ENCODE data around the gene SLC25A29. TPM values are rescaled to one million over a fixed set of nuclear protein-coding genes. Genes with fewer than 3 reads are reported as not detected.

SLC25A29 gene
- total RNA-seq, 4 donors from 2014 or later = 92.2 to 276 (median 173) TPM

DNA sequence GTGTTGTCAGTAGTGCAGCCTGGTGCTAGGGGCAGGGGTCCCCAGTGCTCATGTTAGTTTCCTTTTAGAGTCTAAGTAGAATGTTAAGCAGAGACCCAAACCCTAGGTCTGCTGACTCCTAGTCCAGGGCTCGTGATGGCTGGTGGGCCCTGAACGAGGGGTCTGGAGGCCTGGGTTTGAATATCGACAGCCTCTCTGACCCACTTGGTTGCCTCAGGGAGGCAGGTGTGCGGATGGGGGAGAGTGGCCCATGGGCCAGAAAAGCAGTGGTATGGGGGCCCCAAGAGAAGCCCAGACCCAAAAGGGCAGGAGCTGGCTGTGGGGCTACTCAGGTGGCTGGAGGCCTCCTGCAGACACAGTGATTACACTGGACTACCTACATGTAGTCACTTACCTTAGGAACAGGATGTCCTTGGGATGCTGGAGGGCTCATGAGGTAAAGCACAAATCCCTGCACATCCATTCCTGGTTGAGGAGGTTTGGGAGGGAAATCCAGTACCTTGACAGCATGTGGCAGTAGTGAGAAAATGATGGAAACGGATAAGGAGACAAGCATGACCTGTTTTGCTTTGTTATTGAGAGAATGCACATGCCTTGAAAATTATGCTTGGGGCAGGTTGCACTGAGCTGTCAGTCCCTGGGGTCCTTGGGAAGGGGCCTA is 1.7 kb upstream of the SLC25A29 start:
- 87 to 88% methylated on average over 5 of the region's 5 CpGs for WGBS, 2 donors
- Histone ChIP-seq H3K27me3 (peaks cover 0 to 4% of the 10 kb centered on the region in 2 donors), H3K9me3 (no peaks in the 10 kb centered on the region), H3K36me3 (no peaks in the 10 kb centered on the region), H3K4me3 (peak overlapping the region in 3 of 4 donors; percentile 65 to 94 (median 79)), H3K4me1 (peaks cover 0 to 53% (median 24%) of the 10 kb centered on the region in 4 donors), H3K27ac (peak overlapping the region in 3 of 4 donors; percentile 90 to 97 (median 95))
- TF ChIP-seq CTCF (IDR thresholded peaks at IDR 0.05) (no peak), POLR2A (IDR thresholded peaks at IDR 0.05) (no peak), EP300 (IDR thresholded peaks at IDR 0.05) (no peak)
- no peak for DNase-seq (ENCODE audit: low spot score in 2 of 2)

GRCh38 chr14:100306998-100307765 is 938 bp upstream of the SLC25A29 start:
- no peaks in the 10 kb centered on the region for H3K36me3 ChIP-seq
- TF ChIP-seq CTCF (IDR thresholded peaks at IDR 0.05) (no peak), EP300 (IDR thresholded peaks at IDR 0.05) (no peak)
- peak overlapping the region; percentile 65 to 94 (median 80) for H3K4me3 ChIP-seq
- WGBS, 2 donors = 3 to 17% methylated on average over 13 to 45 of the region's 49 CpGs
- H3K27me3 ChIP-seq = no peaks in the 10 kb centered on the region
- peak overlapping the region; percentile 76 to 97 (median 92) for H3K27ac ChIP-seq
- peak in 1 of 2 donors; percentile 12 for DNase-seq (ENCODE audit: low spot score in 2 of 2)
- H3K9me3 ChIP-seq = no peaks in the 10 kb centered on the region
- H3K4me1 ChIP-seq = peaks cover 0 to 55% (median 24%) of the 10 kb centered on the region in 4 donors

- WGBS, 2 donors = 0 to 1% methylated on average over 40 to 44 of the region's 65 CpGs
Observed at GRCh38 chr14:100305324-100306100, 732 bp downstream of the SLC25A29 start.

GRCh38 chr14:100304825-100305323 is 1.4 kb downstream of the SLC25A29 start:
- Histone ChIP-seq H3K4me3 (peak overlapping the region; percentile 65 to 81 (median 80)), H3K9me3 (no peaks in the 10 kb centered on the region), H3K4me1 (peaks cover 0 to 53% (median 24%) of the 10 kb centered on the region in 4 donors), H3K27me3 (no peaks in the 10 kb centered on the region), H3K27ac (peak overlapping the region; percentile 76 to 97 (median 92)), H3K36me3 (no peaks in the 10 kb centered on the region)
- TF ChIP-seq EP300 (IDR thresholded peaks at IDR 0.05) = no peak
- no peak for TF ChIP-seq POLR2A (IDR thresholded peaks at IDR 0.05)
- DNase-seq (ENCODE audit: low spot score in 2 of 2) = peak in 1 of 2 donors; percentile 25
- 6 to 7% methylated on average over 23 of the region's 23 CpGs for WGBS, 2 donors

More at GRCh38 chr14:100305324-100306100, 732 bp downstream of the SLC25A29 start:
- Histone ChIP-seq H3K36me3 (no peaks in the 10 kb centered on the region), H3K4me3 (peak overlapping the region; percentile 65 to 81 (median 80)), H3K27me3 (no peaks in the 10 kb centered on the region), H3K9me3 (no peaks in the 10 kb centered on the region), H3K4me1 (peaks cover 0 to 55% (median 24%) of the 10 kb centered on the region in 4 donors), H3K27ac (peak overlapping the region; percentile 76 to 97 (median 92))
- no peak for DNase-seq (ENCODE audit: low spot score in 2 of 2)
- TF ChIP-seq CTCF (IDR thresholded peaks at IDR 0.05) (no peak), POLR2A (IDR thresholded peaks at IDR 0.05) (no peak), EP300 (IDR thresholded peaks at IDR 0.05) (no peak)

DNA sequence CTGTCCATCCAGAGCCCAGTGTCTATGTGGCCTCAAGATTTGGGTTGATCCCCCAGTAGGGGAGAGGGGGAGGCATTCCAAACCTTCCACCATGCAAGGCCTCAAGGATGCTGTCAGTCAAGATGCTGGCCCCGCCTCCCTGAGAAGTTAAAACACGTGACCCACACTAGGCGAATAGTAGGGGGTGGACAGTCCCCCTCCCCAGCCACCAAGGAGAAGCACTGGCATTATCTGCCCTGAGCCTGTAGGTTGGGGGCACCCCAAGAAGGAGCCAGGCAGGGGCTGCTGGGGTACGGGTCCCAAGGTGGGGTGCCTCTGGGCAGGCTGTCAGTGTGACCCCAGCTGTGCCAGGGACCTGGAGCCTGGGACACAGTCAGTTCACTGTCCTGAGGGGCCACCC is 2.3 kb downstream of the SLC25A29 start:
- no peak for TF ChIP-seq CTCF (IDR thresholded peaks at IDR 0.05)
- no peak for TF ChIP-seq EP300 (IDR thresholded peaks at IDR 0.05)
- no peak for TF ChIP-seq POLR2A (IDR thresholded peaks at IDR 0.05)
- DNase-seq (ENCODE audit: low spot score in 2 of 2) = no peak
- peaks cover 0 to 48% (median 24%) of the 10 kb centered on the region in 4 donors for H3K4me1 ChIP-seq
- WGBS, 2 donors = 44 to 60% methylated on average over 3 to 4 of the region's 4 CpGs
- H3K27ac ChIP-seq = peak overlapping the region in 2 of 4 donors; percentile 93 to 97
- H3K36me3 ChIP-seq = no peaks in the 10 kb centered on the region
- H3K9me3 ChIP-seq = no peaks in the 10 kb centered on the region
- no peak overlapping the region for H3K4me3 ChIP-seq
- H3K27me3 ChIP-seq = no peaks in the 10 kb centered on the region
